SK-N-SH (cell line): ENCODE results near the gene BABAM2. TPM values are rescaled to one million over a fixed set of nuclear protein-coding genes. Genes with fewer than 3 reads are reported as not detected.

Experiments used
- CTCF ChIA-PET: fragments of 300-600, 350-600 bp; formaldehyde crosslinking; extraction: SDS; loops from one replicate; lab custom pipeline; 2021; lab: Yijun Ruan, JAX
- POLR2A ChIA-PET: fragments of 350-600 bp; sonication (Branson Sonifier 250); formaldehyde crosslinking; extraction: SDS; loops from one replicate; lab custom pipeline; 2020; ENCODE audit warnings: antibody characterized with exemption, inconsistent platforms; lab: Yijun Ruan, JAX
- DNase-seq: peaks from one replicate; pipeline ENCODE4 v3.0.0; 2012
- H2AFZ ChIP-seq: fragments of 200-600 bp; sonication (generic); 2 replicates; pipeline ENCODE4 v1.8.1; 2016; ENCODE audit warnings: antibody characterized with exemption, mild to moderate bottlenecking, low read depth
- H3F3A ChIP-seq: fragments of 200-600 bp; sonication (generic); replicated peaks from 2 replicates; pipeline ENCODE3; 2016; ENCODE audit warnings: antibody characterized with exemption, mild to moderate bottlenecking; ENCODE audit not compliant: insufficient read depth
- H3K27ac ChIP-seq, 2 experiments: fragments of 200-500 bp in 1 of 2; fragments of 200-600 bp in 1 of 2; sonication (Bioruptor generic) in 1 of 2; sonication (generic), shearing (Covaris generic) in 1 of 2; 2 replicates each; pipeline versions ENCODE4 v1.5.1 to v1.6.1; 2014 to 2016; ENCODE audit warnings: low read depth in 2 of 2, inconsistent platforms in 1 of 2, low read length in 1 of 2, mild to moderate bottlenecking in 1 of 2, mixed read lengths in 1 of 2
- H3K27me3 ChIP-seq: fragments of 200-600 bp; sonication (generic), shearing (Covaris generic); 2 replicates; pipeline ENCODE4 v1.6.1; 2016; ENCODE audit warnings: mixed run types; ENCODE audit not compliant: insufficient read depth
- H3K36me3 ChIP-seq, 2 experiments: fragments of 200-500 bp in 1 of 2; fragments of 200-600 bp in 1 of 2; sonication (Bioruptor generic) in 1 of 2; sonication (generic) in 1 of 2; replicated peaks in 1 of 2; 2 replicates each; pipeline versions ENCODE3 to v1.5.1; 2014 to 2016; ENCODE audit warnings: low read length in 1 of 2, mild to moderate bottlenecking in 1 of 2; ENCODE audit not compliant: insufficient read depth in 2 of 2, control insufficient read depth in 1 of 2
- H3K4me1 ChIP-seq, 2 experiments: fragments of 200-500 bp in 1 of 2; fragments of 200-600 bp in 1 of 2; sonication (Bioruptor generic) in 1 of 2; sonication (generic), shearing (Covaris generic) in 1 of 2; 2 replicates each; pipeline versions ENCODE4 v1.5.1 to v1.6.1; 2014 to 2016; ENCODE audit warnings: low read depth in 1 of 2, low read length in 1 of 2, mixed run types in 1 of 2; ENCODE audit not compliant: insufficient read depth in 2 of 2, control insufficient read depth in 1 of 2
- H3K4me2 ChIP-seq: fragments of 200-600 bp; sonication (generic), shearing (Covaris generic); 2 replicates; pipeline ENCODE4 v1.6.1; 2017; ENCODE audit warnings: mixed run types
- H3K4me3 ChIP-seq, 2 experiments: fragments of 200-500 bp in 1 of 2; fragments of 200-600 bp in 1 of 2; sonication (Bioruptor generic) in 1 of 2; sonication (generic), shearing (Covaris generic) in 1 of 2; 2 replicates each; pipeline versions ENCODE4 v1.5.1 to v1.8.1; 2014 to 2016; ENCODE audit warnings: low read depth in 2 of 2, inconsistent platforms in 1 of 2, low read length in 1 of 2, mild to moderate bottlenecking in 1 of 2, mixed read lengths in 1 of 2, moderate library complexity in 1 of 2
- H3K79me2 ChIP-seq: fragments of 200-600 bp; sonication (generic); 2 replicates; pipeline ENCODE4 v1.8.1; 2017; ENCODE audit warnings: mild to moderate bottlenecking; ENCODE audit not compliant: insufficient read depth
- H3K9ac ChIP-seq: fragments of 200-600 bp; sonication (generic); 2 replicates; pipeline ENCODE4 v1.6.1; 2017; ENCODE audit warnings: mixed run types
- H3K9me2 ChIP-seq: fragments of 200-600 bp; sonication (generic); 2 replicates; pipeline ENCODE4 v1.6.1; 2017; ENCODE audit warnings: mixed run types
- H3K9me3 ChIP-seq: fragments of 200-600 bp; sonication (generic); 2 replicates; pipeline ENCODE4 v1.6.1; 2017; ENCODE audit warnings: mixed run types, mild to moderate bottlenecking, moderate library complexity
- H4K20me1 ChIP-seq: fragments of 200-600 bp; sonication (generic); 2 replicates; pipeline ENCODE4 v1.6.1; 2017; ENCODE audit warnings: mild to moderate bottlenecking, mixed run types; ENCODE audit not compliant: insufficient read depth
- CHD2 ChIP-seq: fragments of 150-350 bp; IDR thresholded peaks from 2 replicates; pipeline ENCODE4 v1.6.1; 2018; ENCODE audit warnings: low read length; ENCODE audit not compliant: partially characterized antibody
- ELF1 ChIP-seq: IDR thresholded peaks from 2 replicates; pipeline ENCODE4 v1.4.0; 2012
- EZH2phosphoT487 ChIP-seq: fragments of 200-600 bp; sonication (generic); IDR thresholded peaks from 2 replicates; pipeline ENCODE4 v1.6.1; 2017; ENCODE audit warnings: low read depth, mixed run types, mild to moderate bottlenecking, antibody characterized with exemption, moderate library complexity, borderline replicate concordance
- GABPA ChIP-seq: IDR thresholded peaks from 2 replicates; pipeline ENCODE4 v1.4.0; 2012; ENCODE audit warnings: low read depth, mild to moderate bottlenecking
- GATA2 ChIP-seq: sonication (generic); formaldehyde crosslinking; IDR thresholded peaks from 2 replicates; pipeline ENCODE4 v1.5.0; 2020; ENCODE audit warnings: mild to moderate bottlenecking, missing genetic modification reagents
- NRF1 ChIP-seq: IDR thresholded peaks from 2 replicates; pipeline ENCODE4 v1.6.1; 2012; ENCODE audit warnings: low read depth, mild to moderate bottlenecking, low read length
- SIN3A ChIP-seq: IDR thresholded peaks from 2 replicates; pipeline ENCODE4 v1.6.1; 2012; ENCODE audit warnings: low read depth, mild to moderate bottlenecking, low read length, moderate library complexity, borderline replicate concordance
- TAF1 ChIP-seq: IDR thresholded peaks from 2 replicates; pipeline ENCODE4 v1.6.1; 2012; ENCODE audit warnings: low read depth, mild to moderate bottlenecking, low read length, moderate library complexity, borderline replicate concordance
- WGBS: methylation state at CpG from one replicate; pipeline ENCODE4 v1.1.6; 2017; ENCODE audit warnings: low lambda C conversion rate; 5-methylcytosine and 5-hydroxymethylcytosine counted together
- polyA plus RNA-seq, 3 experiments: library from polyadenylated mRNA; depleted of rRNA; stranded (reverse); fragments of >200 nt; gene quantifications; 2 replicates each; pipeline ENCODE4 v1.2.3, GENCODE V29; 2012
- TF ChIP-seq, protein P1 (sequence below): IDR thresholded peaks from 2 replicates; pipeline ENCODE4 v1.6.1; 2012; ENCODE audit warnings: mild to moderate bottlenecking, low read depth, low read length, moderate library complexity
- TF ChIP-seq, protein P2 (sequence below): fragments of 150-350 bp; IDR thresholded peaks from 2 replicates; pipeline ENCODE4 v1.6.1; 2017; ENCODE audit warnings: antibody characterized with exemption, low read length, low read depth, borderline replicate concordance

Gene BABAM2
- polyA plus RNA-seq, 1 of the 3 experiments (the other 2 are of a cell fraction) = 34.0 TPM

DNA sequence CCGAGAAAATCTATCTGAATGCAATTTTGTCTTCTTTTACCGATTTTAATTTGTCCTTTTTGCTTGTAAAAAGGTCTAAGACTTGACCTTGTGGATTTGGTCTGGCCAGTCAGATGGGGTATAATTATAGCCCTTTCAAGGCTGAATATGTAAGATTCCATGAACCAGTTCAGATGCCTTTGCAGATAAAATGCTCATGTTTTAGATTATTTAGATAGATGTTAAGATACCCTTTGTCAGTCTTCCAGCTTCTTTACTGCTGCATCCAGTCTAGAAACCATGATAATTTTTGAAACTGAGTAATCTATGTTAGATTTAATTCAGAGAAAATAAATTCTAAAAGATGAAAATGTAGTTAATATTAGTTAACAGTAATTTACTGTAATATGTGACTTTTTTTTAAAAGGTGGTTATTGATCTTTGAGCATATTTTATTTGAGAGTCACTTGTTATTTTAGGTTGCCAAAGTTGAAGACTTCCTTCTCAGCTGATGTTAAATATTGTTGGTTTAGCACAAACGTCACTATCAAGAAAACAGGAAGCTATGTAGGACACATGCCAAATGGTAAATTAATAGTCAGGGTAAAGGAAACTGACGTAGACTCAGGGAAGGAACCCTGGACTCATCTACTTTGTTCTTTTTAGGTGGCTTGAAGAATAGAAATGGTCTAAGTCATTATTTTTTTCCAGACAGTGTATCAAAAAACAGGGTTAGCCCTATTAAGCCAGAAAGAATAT is 29.8 kb downstream of the BABAM2 start (continued):
- TF ChIP-seq, protein P1, sequence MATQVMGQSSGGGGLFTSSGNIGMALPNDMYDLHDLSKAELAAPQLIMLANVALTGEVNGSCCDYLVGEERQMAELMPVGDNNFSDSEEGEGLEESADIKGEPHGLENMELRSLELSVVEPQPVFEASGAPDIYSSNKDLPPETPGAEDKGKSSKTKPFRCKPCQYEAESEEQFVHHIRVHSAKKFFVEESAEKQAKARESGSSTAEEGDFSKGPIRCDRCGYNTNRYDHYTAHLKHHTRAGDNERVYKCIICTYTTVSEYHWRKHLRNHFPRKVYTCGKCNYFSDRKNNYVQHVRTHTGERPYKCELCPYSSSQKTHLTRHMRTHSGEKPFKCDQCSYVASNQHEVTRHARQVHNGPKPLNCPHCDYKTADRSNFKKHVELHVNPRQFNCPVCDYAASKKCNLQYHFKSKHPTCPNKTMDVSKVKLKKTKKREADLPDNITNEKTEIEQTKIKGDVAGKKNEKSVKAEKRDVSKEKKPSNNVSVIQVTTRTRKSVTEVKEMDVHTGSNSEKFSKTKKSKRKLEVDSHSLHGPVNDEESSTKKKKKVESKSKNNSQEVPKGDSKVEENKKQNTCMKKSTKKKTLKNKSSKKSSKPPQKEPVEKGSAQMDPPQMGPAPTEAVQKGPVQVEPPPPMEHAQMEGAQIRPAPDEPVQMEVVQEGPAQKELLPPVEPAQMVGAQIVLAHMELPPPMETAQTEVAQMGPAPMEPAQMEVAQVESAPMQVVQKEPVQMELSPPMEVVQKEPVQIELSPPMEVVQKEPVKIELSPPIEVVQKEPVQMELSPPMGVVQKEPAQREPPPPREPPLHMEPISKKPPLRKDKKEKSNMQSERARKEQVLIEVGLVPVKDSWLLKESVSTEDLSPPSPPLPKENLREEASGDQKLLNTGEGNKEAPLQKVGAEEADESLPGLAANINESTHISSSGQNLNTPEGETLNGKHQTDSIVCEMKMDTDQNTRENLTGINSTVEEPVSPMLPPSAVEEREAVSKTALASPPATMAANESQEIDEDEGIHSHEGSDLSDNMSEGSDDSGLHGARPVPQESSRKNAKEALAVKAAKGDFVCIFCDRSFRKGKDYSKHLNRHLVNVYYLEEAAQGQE = no peak
- TF ChIP-seq SIN3A (no peak), CHD2 (no peak), NRF1 (no peak), EZH2phosphoT487 (no peak)

DNA sequence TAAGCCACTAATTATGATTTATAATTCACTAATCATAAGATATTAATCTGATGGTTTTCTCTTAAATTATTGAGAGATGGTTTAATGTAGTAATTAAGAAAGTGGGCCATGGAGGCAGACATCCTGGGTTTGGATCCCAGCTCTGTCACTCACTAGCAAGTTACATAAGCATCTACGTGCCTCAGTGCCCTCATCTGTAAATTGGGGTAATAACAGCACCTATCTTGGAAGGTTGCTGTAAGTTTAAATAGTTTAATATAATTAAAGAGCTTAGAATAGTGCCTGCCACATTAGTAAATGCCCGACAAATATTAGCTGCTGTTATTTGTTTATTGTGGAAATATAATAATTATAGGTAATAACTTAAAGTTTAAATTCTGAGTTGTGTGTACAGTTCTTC is 30.9 kb downstream of the BABAM2 start:
- H3K27me3 ChIP-seq = no peaks in the 10 kb centered on the region
- 96% methylated on average over 2 of the region's 2 CpGs for WGBS
- H3K4me3 ChIP-seq = no peak overlapping the region
- no peak overlapping the region for H3K9ac ChIP-seq
- no peak overlapping the region for H3K27ac ChIP-seq
- ChIA-PET POLR2A (no interaction called here), CTCF (interaction anchor here (1.2 kb wide), 1 partner anchor 217 kb away, joined by 3 read pairs; no protein-coding TSS in a partner anchor)
- peaks cover 0 to under 1% of the 10 kb centered on the region in 2 experiments for H3K36me3 ChIP-seq
- H3F3A ChIP-seq = peaks cover 12% of the 10 kb centered on the region
- H3K9me3 ChIP-seq = no peaks in the 10 kb centered on the region
- H3K79me2 ChIP-seq = no peaks in the 10 kb centered on the region
- H2AFZ ChIP-seq = no peak overlapping the region
- H3K4me1 ChIP-seq = peaks cover 11 to 12% of the 10 kb centered on the region in 2 experiments; a peak in 3 of 4 replicates
- no peak for TF ChIP-seq TAF1
- no peak for TF ChIP-seq EZH2phosphoT487
- no peak for TF ChIP-seq CHD2
- TF ChIP-seq NRF1 = no peak
- no peak for TF ChIP-seq GABPA
- TF ChIP-seq, protein P2, sequence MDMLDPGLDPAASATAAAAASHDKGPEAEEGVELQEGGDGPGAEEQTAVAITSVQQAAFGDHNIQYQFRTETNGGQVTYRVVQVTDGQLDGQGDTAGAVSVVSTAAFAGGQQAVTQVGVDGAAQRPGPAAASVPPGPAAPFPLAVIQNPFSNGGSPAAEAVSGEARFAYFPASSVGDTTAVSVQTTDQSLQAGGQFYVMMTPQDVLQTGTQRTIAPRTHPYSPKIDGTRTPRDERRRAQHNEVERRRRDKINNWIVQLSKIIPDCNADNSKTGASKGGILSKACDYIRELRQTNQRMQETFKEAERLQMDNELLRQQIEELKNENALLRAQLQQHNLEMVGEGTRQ = no peak
- TF ChIP-seq ELF1 = no peak
- no peak for TF ChIP-seq SIN3A
- TF ChIP-seq GATA2 = no peak
- H3K4me2 ChIP-seq = no peak overlapping the region
- DNase-seq = no peak
- H4K20me1 ChIP-seq = no peaks in the 10 kb centered on the region
- H3K9me2 ChIP-seq = no peaks in the 10 kb centered on the region
